ENCODE results near the gene ATXN1.
A peak's percentile ranks its signal among the peaks of the same experiment; 100 is the strongest.

Gene ATXN1

DNA sequence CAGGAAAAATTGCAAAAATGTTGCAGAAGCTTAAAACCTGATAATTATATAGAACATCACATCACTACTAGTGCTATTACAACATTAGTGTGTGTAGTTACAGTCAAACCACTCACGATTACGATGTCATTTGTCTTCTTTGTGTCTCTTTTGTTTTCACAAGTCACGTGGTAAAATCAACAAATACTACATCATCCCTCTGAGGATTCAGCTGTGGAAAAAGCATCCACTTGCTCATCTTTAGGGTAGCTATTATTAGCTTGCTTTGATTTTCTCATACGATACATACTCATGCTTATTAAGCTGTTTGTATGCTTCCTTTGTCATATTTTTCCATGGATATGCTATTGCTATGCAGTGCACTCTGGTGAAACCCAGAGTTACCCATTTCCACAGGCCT, 22.2 kb upstream of the ATXN1 start:
- no peak for DNase-seq (ENCODE audit: low read depth)

GRCh38 chr6:16782278-16782677, 21.0 kb upstream of the ATXN1 start:
- no peak for DNase-seq (ENCODE audit: low read depth)

- peak; percentile 14 for DNase-seq (ENCODE audit: low read depth)
Observed at GRCh38 chr6:16781348-16782169, 20.3 kb upstream of the ATXN1 start.

GRCh38 chr6:16778521-16778920, 17.3 kb upstream of the ATXN1 start:
- DNase-seq (ENCODE audit: low read depth) = no peak

DNA sequence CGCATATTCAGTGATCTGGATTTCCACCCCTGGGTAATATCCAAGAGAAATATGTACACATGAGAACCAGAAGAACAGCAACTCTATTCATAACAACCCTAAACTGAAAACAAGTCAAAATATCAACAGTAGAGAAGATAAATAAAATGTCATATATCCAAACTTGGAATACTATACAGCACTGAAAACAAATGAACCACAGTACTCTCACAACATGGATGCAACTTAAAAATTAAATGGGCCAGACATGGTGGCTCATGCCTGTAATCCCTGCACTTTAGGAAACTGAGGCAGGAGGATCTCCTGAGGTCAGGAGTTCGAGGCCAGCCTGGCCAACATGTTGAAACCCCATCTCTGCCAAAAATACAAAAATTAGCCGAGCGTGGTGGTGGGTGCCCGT, 16.5 kb upstream of the ATXN1 start:
- no peak for DNase-seq (ENCODE audit: low read depth)

DNA sequence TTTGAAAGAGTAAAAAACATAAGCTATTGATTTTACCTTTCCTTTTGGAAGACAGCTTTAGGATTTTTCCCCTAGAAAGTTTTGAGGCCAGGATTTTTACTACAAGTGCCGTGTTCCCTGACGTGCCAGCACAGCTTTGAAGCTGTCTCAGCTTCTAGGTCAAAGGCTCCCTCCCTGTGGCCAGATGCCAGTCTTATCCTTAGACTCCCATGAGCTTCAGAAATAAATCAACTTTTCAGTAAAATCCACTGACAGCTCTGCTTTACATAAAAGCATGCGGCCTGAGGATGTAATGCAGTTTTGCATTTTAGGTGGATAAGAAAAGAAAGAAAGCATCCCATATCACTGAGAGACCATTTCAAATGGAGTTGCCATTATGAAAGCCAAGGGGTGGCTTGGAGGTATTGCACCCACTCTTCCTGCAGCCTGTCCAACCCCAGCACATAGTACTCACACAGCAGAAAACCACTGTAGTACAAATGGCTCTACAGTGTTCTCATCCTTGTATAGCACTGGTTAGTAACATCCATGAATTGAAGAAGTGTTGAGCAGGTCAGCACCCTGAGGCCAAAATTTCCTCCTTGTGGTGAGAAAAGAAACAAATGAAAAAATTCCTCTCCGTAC, 15.2 kb upstream of the ATXN1 start:
- peak; percentile 26 for DNase-seq (ENCODE audit: low read depth)

DNA sequence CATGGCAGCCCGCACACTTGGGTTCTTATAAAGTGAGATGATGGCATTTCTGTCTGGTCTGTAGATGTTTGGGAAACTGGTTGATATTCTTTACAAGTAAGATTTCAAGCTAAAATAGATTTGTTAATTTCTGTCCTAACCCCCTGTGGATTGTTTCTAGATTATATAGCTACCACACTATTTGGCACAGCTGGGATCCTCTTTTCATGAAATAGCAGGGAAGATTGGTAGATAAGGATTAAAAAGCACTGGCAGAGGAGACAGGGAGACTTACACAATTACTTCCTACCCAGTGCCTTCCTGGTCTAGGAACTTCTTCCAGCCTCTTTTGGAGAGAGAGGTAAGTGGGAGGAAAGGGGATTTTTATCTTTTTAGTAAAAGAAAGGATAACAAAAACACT, 13.2 kb upstream of the ATXN1 start:
- DNase-seq (ENCODE audit: low read depth) = no peak

GRCh38 chr6:16773362-16773761, 12.1 kb upstream of the ATXN1 start:
- DNase-seq (ENCODE audit: low read depth) = no peak

DNA sequence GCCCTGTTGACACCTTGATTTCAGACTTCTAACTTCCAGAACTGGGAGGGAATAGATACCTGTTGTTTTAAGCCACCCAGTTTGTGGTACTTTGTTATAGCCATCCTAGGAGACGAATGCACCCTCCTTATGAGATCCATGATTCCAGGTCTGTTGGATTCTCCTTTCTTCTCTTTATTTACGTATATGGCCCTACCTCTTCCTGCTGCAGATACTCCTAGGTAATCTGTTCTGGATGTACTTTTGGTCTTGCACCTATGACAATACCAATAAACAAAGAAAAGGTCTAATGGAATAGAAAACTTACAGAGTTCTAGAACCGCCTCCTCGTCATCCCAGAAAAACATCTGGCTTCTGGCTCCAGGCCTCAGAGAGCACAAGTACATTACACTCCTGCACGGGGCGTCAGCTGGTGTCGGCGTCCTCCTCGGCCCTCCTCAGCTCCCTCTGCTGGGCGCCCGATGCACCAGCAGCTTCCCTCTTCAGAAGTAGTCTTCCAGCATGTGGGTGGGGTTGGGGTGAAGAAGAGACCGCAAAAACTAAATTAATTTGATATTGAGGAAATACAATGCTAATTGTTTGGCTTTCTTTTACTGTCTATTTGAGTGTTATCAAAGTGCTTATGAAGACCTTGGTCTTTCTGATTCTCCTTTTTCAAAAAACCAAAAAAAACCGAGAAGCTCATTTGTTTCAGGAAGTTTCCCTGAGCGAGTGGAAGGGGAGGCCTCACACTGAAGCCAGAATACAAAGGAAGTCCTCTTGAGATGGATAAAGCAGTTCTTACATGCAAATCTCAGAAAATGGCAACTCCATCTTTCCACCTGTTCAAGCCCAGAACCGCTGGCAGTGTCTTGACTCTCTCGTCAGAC, 9.7 kb upstream of the ATXN1 start:
- peak; percentile 75 for DNase-seq (ENCODE audit: low read depth)

GRCh38 chr6:16769986-16770376, 8.7 kb upstream of the ATXN1 start:
- DNase-seq (ENCODE audit: low read depth) = peak; percentile 92

DNA sequence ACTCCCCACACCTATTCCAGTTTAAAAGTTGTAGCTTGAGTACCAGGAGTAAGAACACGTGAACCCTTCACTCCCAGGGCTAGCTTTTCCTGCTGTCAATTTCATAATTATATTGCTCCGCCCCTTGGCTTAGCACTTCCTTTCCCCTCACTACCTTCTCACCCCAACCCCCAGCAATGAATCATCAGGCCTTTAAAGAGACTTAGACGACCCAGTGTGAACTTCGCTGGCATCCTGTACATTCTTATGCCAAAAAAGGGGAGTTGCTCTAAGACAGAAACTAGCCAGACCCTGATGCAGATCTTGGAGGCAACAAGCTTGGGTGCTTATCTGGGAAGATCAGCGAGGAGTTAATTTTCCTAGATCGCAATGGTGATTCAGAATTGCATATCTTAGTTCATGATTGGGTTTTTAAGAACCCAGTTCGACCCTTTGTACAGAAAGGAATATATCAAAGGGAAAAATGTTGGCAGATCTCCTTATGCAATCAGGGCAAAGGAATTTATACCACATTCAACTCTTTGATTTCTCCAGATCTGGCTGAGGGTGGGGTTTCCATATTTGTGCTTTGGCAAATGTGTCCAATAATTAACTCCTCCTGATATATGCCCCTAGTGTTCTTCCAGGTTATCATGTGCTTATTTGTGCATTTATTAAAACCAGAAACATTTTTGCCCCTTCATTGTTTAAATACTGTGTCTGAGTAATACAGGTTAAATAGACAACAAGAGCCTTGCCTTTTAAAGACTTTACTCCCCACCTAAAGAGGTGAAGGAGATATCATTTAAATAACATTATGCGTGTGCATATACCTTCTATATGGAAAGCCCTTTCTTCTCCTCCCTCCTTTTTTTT, 8.1 kb upstream of the ATXN1 start:
- DNase-seq (ENCODE audit: low read depth) = peak; percentile 97

- DNase-seq (ENCODE audit: low read depth) = no peak
Observed at GRCh38 chr6:16768477-16768830, 7.2 kb upstream of the ATXN1 start.

DNA sequence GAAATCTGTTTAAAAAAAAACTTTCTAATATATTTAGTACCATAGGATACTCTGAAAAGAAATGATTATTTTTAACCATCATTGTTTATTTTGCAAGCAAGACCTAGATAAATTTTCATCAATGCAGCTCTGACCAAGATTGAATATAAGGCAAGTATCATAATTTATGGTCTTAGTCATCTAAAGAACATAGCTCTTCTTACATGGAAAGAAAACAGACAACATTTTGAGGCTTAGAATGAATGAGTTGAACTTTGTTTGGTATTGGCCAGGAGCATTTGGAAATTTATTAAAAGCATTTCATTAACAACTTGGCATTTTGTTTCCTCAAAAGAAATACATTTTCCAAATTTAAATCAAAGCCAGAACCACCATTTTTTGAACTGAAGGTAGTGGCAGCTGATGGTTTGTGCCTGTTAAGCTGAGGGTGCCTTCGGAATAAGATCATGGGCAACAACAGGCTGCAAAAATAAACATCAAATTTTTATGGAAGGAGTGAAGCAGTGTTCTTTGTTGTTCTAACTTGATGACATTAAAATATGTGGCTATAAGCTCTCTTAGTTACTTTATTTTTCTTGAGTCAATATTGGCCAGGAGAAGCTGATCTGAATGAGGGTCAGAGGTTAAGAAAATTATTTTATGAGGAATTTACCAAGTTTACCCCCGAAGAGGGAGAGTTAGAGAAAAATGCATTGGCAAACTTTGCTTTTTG, 6.7 kb upstream of the ATXN1 start:
- peak; percentile 49 for DNase-seq (ENCODE audit: low read depth)

- no peak for DNase-seq (ENCODE audit: low read depth)
Observed at GRCh38 chr6:16766836-16767745, 5.8 kb upstream of the ATXN1 start.

DNA sequence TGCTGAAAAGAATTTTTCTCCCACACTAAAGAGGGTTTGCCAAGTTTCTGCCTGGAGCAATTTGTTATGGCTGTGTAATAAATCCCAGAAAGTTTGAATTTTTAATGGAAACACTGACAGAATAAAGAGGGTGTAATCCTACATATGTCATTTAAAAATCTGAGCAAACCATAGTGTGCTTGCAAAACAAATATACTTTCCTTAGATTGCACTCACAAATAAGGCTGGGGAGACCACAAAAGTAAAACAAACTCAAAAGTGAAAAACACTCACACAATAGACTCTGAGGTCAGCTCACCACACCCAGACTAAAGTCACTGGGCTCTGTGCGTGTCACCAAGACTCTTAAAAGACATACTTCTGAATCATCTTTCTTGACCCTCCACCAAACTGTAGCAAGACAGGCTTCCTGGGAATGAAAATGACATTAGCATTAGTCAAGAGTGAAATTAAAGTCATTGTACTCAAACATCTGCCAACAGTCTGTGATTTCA, 4.8 kb upstream of the ATXN1 start:
- peak; percentile 99 for DNase-seq (ENCODE audit: low read depth)

- peak; percentile 37 for DNase-seq (ENCODE audit: low read depth)
Observed at GRCh38 chr6:16765235-16765634, 4.0 kb upstream of the ATXN1 start.

DNA sequence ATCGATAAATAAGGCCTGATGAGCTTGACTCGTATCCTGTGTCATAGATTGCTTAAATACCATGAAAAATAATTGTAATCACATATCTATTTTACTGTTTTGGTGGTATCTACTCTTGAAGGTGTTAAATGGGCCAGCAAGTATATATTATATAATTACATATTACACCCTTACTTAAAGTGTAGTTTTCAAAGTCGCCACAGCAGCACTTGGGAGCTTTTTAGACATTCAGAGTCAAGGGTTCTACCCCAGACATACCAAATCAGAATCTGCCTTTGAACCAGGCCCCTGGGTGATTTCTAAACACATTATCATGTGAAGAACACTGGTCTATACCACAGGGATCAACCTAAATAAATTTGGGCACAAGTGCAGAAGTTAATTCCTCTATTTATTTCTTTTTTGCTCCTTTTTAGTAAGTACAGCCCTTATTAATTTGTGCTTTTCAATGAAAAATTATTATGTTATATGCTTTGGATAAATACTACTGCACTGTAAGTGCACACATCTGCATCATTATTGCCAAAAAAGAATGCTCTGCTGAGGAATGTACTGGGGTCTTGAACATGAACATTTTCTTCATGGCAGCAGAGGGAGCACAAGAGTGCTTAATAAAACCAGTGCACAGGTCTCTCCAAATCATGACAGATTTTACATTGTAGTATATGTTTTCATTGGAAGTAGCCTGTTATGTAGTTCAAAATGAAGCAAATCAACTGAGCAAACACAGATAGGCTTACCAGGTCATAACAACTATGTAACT, 3.1 kb upstream of the ATXN1 start:
- peak; percentile 74 for DNase-seq (ENCODE audit: low read depth)

- DNase-seq (ENCODE audit: low read depth) = peak; percentile 93
Observed at GRCh38 chr6:16762550-16763477, 1.6 kb upstream of the ATXN1 start.

All from EH (cell line).